ENCODE measurements around the gene TXNRD1.

Gene TXNRD1

DNA sequence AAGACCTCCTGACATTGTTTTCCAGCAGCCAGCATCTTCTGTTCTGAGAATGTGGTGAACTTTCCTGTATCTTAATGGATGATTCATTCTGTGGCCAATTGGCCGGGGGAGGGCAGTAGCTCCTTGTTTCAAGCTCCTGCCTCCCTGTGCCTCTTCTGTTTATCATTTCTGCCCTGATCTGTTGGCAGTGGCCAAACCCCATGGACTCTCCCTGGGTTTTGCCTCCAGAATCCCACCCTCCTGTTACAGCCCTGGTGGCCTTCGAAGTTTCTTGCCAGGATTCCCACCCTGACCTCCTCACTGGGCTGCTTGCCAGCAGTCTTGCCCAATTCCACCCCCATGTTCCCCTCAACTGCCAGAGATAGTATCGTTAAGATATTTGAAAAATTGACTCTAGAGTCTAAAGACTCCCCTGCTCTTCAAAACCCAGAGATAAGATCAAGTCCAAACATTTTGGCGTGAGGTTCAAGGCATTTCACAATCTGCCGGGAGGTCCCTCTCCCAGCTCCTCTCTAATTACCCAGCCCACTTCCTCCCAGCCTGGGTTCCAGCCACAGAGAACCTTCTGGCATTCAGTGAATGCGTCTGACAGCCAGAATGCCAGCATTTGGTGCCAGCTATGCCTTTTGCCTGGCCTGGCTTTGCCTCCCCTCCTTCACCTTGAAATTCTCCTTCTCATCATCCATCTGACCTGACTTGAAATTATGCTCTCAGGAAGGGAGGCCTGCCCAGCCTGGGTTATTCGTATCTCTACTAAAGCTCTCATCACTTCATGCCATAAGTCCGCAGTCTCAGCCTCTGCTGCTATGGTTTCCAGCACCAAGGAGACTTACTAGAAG, 37.7 kb upstream of the TXNRD1 start:
- WGBS, 2 experiments (ENCODE audit: insufficient coverage in 2 of 2): 85 to 91% methylated on average over 3 of the region's 8 CpGs
- Histone ChIP-seq H3K4me1 (ENCODE audit: control insufficient read depth, insufficient read depth, low read length, poor library complexity, severe bottlenecking) (peaks cover 15% of the 10 kb centered on the region), H3K4me3 (ENCODE audit: extremely low read depth, insufficient read depth, low read length, poor library complexity, severe bottlenecking) (no peak overlapping the region), H3K27ac (ENCODE audit: low read depth, low read length, severe bottlenecking) (peak overlapping the region; percentile 7), H3K9me3 (ENCODE audit: control insufficient read depth, low read length) (no peaks in the 10 kb centered on the region), H3K36me3 (ENCODE audit: control insufficient read depth, insufficient read depth, low read length) (no peaks in the 10 kb centered on the region)

DNA sequence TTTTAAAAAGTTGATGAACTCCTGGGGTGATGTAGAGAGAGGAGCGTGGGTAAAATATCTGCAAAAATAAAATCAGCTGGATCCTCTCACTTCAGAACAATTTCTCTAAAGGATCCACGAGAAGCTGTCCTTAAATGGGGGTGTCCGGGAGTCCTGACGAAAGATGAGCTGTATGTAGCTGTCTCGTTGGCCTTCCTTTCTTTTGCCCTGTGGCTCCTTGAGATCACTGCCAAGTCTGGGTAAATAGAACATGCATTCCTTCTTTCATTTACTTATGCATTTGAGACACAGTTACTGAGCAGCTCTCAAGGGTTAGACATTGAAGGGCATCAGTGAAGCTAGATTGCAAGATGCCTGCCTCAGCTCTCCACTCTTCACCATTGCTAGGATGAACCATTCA, 35.2 kb upstream of the TXNRD1 start:
- Histone ChIP-seq H3K27ac (ENCODE audit: low read depth, low read length, severe bottlenecking) (no peak overlapping the region), H3K4me1 (ENCODE audit: control insufficient read depth, insufficient read depth, low read length, poor library complexity, severe bottlenecking) (peaks cover 15% of the 10 kb centered on the region), H3K4me3 (ENCODE audit: extremely low read depth, insufficient read depth, low read length, poor library complexity, severe bottlenecking) (no peak overlapping the region), H3K36me3 (ENCODE audit: control insufficient read depth, insufficient read depth, low read length) (no peaks in the 10 kb centered on the region), H3K9me3 (ENCODE audit: control insufficient read depth, low read length) (peaks cover 17% of the 10 kb centered on the region)
- WGBS, 2 experiments (ENCODE audit: insufficient coverage in 2 of 2): 79 to 82% methylated on average over 4 of the region's 5 CpGs

DNA sequence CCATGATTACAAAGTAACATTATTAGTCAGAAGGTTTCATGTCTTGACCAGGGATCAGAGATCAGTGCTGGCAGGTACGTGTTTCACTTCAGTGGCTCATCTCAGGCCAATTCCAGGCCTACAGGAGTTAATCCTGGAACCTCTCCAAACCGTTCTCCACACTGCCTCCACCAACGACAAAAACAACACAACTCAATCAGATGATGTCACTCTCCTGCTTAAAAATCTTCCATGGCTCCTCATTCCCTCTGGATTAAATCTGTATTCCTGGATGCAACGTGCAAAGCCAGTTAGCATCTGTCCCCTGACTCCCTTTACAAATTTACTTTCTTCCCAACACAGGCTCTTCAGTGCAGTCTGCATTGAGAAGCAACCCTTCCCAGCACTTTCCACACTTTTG, 34.3 kb upstream of the TXNRD1 start:
- WGBS, 2 experiments (ENCODE audit: insufficient coverage in 2 of 2): 81 to 82% methylated on average over 3 to 4 of the region's 4 CpGs

DNA sequence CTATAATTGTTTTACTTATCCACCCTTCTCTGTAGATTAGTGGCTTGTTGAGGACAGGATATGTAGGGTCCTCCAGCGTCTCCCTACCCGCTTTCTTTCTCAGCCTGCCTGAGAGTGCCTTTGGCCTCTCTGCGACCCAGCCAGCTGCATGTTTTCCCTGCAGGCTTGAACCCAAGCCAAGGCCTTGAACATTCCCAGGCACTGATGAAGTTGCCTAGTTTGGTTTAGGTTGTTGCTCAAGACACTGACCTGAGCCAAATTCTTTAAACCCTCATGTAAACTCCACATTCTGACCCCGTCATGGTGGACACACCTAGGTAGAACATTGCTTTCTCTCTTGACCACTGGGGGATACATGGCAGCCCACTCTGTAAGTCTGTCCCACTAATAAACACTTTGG, 33.4 kb upstream of the TXNRD1 start:
- WGBS, 2 experiments (ENCODE audit: insufficient coverage in 2 of 2): 93 to 97% methylated on average over 3 of the region's 4 CpGs
- H3K9me3 ChIP-seq (ENCODE audit: control insufficient read depth, low read length): peaks cover 17% of the 10 kb centered on the region
- peaks cover 13% of the 10 kb centered on the region for H3K4me1 ChIP-seq (ENCODE audit: control insufficient read depth, insufficient read depth, low read length, poor library complexity, severe bottlenecking)
- H3K36me3 ChIP-seq (ENCODE audit: control insufficient read depth, insufficient read depth, low read length): no peaks in the 10 kb centered on the region
- no peak overlapping the region for H3K4me3 ChIP-seq (ENCODE audit: extremely low read depth, insufficient read depth, low read length, poor library complexity, severe bottlenecking)
- no peak overlapping the region for H3K27ac ChIP-seq (ENCODE audit: low read depth, low read length, severe bottlenecking)

More for the DNA sequence above, 34.3 kb upstream of the TXNRD1 start:
- Histone ChIP-seq H3K4me1 (ENCODE audit: control insufficient read depth, insufficient read depth, low read length, poor library complexity, severe bottlenecking) (peaks cover 15% of the 10 kb centered on the region), H3K36me3 (ENCODE audit: control insufficient read depth, insufficient read depth, low read length) (no peaks in the 10 kb centered on the region), H3K4me3 (ENCODE audit: extremely low read depth, insufficient read depth, low read length, poor library complexity, severe bottlenecking) (no peak overlapping the region), H3K27ac (ENCODE audit: low read depth, low read length, severe bottlenecking) (no peak overlapping the region), H3K9me3 (ENCODE audit: control insufficient read depth, low read length) (peaks cover 17% of the 10 kb centered on the region)

DNA sequence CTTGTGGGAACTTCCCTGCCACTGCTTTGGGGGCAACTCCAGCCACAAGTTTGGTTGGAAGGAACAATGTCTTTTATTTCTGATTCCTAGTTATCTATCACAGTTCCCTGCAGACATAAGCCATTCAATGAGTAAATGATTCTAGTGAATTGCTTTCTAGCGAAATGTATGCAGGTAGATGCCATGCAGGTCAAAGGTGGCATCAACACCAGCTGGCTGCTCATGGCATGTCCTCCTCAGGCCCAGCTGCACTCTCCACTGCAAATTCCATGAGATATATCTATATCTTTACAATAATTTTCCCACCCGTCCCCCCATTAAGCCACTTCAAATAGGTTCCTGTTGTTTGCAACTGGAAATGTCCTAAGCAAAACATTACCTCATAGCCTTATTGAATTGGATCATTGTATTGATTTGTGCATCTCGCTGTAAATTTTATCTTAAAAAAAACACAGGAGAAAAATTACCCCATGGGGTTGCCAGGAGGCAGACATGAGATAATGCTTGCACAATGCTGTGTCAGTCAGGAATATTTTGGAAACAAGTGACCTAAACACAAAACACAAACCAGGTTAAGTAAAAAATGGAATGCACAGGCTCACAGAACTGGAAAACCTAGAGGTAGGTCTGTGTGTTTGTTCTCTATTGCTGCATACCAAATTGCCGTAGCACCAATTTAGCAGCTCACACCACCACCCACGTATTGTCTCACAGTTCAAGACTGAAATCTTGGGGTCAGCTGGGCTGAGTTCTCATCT, 32.8 kb upstream of the TXNRD1 start:
- Histone ChIP-seq H3K9me3 (ENCODE audit: control insufficient read depth, low read length) (peaks cover 17% of the 10 kb centered on the region), H3K4me1 (ENCODE audit: control insufficient read depth, insufficient read depth, low read length, poor library complexity, severe bottlenecking) (peaks cover 9% of the 10 kb centered on the region), H3K36me3 (ENCODE audit: control insufficient read depth, insufficient read depth, low read length) (no peaks in the 10 kb centered on the region), H3K4me3 (ENCODE audit: extremely low read depth, insufficient read depth, low read length, poor library complexity, severe bottlenecking) (no peak overlapping the region), H3K27ac (ENCODE audit: low read depth, low read length, severe bottlenecking) (no peak overlapping the region)
- 71 to 96% methylated on average over 2 to 3 of the region's 5 CpGs for WGBS, 2 experiments (ENCODE audit: insufficient coverage in 2 of 2)

DNA sequence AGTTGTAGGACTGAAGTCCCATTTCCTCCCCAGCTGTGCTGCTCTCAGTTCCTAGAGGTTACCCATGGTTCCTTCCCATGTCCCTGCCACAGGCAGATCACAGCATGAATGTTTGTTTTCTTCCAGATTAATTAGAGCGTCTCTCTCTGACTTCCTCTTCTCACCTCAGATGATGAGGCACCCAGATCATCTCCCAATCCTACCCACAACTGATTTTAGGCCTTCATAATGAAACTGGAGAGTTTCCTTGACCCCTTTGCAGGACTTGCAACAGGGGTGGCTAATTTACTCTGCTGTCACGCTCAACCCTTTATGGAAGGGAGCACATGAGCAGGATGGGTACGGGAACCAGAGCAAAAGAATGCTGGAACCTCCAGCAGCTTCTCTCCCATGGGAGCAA, 32.1 kb upstream of the TXNRD1 start:
- 91 to 93% methylated on average over 2 to 3 of the region's 3 CpGs for WGBS, 2 experiments (ENCODE audit: insufficient coverage in 2 of 2)
- H3K27ac ChIP-seq (ENCODE audit: low read depth, low read length, severe bottlenecking): no peak overlapping the region
- no peak overlapping the region for H3K4me3 ChIP-seq (ENCODE audit: extremely low read depth, insufficient read depth, low read length, poor library complexity, severe bottlenecking)
- H3K36me3 ChIP-seq (ENCODE audit: control insufficient read depth, insufficient read depth, low read length): no peaks in the 10 kb centered on the region
- H3K4me1 ChIP-seq (ENCODE audit: control insufficient read depth, insufficient read depth, low read length, poor library complexity, severe bottlenecking): peaks cover 2% of the 10 kb centered on the region
- peaks cover 17% of the 10 kb centered on the region for H3K9me3 ChIP-seq (ENCODE audit: control insufficient read depth, low read length)

DNA sequence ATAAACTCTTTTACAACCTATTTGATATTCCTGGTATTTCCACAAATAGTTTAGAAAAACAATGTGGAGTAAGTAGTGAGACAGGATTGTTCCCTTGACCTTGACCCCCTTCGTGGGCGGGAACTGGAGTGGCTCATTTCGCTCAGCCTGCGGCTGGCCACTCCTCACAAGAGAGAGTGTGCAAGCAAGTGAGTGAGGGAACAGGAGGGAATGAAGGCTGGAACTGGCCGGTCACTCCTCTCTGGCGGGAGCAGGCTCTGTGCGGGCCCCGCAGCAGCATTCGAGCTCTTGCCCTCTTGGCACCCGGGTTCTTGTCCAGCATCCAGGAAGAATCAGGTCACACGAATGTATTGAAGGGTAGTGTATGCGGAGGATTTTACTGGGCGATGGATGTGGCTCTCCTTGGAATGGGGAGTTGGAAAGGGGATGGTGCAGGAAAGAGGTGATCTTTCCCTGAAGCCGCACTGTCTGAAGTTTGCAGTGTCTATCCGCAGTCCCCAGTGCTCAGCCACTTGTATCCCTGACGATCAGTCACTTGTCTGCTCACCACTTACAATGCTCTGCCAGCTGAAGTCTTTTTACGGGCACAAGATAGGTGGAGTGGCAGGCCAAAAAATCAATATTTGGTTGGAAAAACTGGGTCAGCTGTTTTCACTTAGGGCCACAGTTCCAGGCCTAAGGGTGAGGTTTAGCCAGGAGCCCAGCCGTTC, 28.0 kb upstream of the TXNRD1 start:
- Histone ChIP-seq H3K27ac (ENCODE audit: low read depth, low read length, severe bottlenecking) (no peak overlapping the region), H3K9me3 (ENCODE audit: control insufficient read depth, low read length) (peaks cover 17% of the 10 kb centered on the region), H3K4me3 (ENCODE audit: extremely low read depth, insufficient read depth, low read length, poor library complexity, severe bottlenecking) (no peak overlapping the region), H3K4me1 (ENCODE audit: control insufficient read depth, insufficient read depth, low read length, poor library complexity, severe bottlenecking) (no peaks in the 10 kb centered on the region), H3K36me3 (ENCODE audit: control insufficient read depth, insufficient read depth, low read length) (no peaks in the 10 kb centered on the region)
- WGBS, 2 experiments (ENCODE audit: insufficient coverage in 2 of 2): 89% methylated on average over 12 to 16 of the region's 18 CpGs

DNA sequence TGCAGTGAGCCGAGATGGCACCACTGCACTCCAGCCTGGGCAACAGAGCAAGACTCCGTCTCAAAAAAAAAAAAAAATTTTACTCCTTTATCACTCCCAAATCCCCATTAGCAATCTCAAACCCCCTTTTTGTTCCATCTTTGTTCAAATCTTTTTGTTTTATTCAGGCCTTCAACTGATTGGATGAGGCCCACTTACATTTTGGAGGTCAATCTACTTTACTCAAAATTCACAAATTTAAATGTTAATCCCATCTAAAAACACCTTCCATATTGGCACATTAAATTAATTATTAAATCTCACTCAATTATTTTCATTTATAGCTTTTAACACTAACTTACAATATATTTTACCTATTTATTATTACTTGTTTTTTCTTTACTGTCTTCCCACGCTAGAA, 27.0 kb upstream of the TXNRD1 start:
- Histone ChIP-seq H3K4me1 (ENCODE audit: control insufficient read depth, insufficient read depth, low read length, poor library complexity, severe bottlenecking) (no peaks in the 10 kb centered on the region), H3K4me3 (ENCODE audit: extremely low read depth, insufficient read depth, low read length, poor library complexity, severe bottlenecking) (no peak overlapping the region), H3K27ac (ENCODE audit: low read depth, low read length, severe bottlenecking) (no peak overlapping the region), H3K9me3 (ENCODE audit: control insufficient read depth, low read length) (peaks cover 14% of the 10 kb centered on the region), H3K36me3 (ENCODE audit: control insufficient read depth, insufficient read depth, low read length) (no peaks in the 10 kb centered on the region)
- 95 to 96% methylated on average over 2 of the region's 3 CpGs for WGBS, 2 experiments (ENCODE audit: insufficient coverage in 2 of 2)

DNA sequence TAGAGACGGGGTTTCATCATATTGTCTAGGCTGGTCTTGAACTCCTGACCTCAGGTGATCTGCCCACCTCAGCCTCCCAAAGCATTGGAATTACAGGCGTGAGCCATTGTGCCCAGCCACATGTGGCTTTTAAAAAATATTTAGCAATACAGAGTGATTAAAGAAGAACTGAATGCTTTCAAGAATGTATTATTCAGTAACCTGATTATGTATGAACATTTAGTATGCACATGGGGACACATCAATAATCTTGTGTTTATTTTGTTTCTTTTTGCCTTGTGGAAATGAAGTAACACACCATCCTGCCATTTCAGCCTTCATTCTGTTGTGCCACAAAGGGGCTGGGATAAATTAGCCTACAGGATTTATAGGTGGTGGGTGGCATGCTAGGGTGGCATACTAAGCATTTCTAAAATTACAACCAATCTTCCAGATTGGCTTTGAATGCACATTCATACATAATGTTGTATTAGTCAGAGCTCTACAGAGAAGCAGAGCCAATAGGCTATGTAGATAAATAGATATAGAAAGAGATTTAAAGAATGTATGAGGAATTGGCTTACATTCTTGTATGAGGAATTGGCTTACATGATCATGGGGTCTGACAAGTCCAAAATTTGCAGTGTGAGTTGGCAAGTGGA, 25.5 kb upstream of the TXNRD1 start:
- Histone ChIP-seq H3K36me3 (ENCODE audit: control insufficient read depth, insufficient read depth, low read length) (no peaks in the 10 kb centered on the region), H3K4me1 (ENCODE audit: control insufficient read depth, insufficient read depth, low read length, poor library complexity, severe bottlenecking) (no peaks in the 10 kb centered on the region), H3K9me3 (ENCODE audit: control insufficient read depth, low read length) (no peaks in the 10 kb centered on the region), H3K4me3 (ENCODE audit: extremely low read depth, insufficient read depth, low read length, poor library complexity, severe bottlenecking) (no peak overlapping the region), H3K27ac (ENCODE audit: low read depth, low read length, severe bottlenecking) (no peak overlapping the region)
- WGBS, 2 experiments (ENCODE audit: insufficient coverage in 2 of 2): 80 to 86% methylated on average over 1 of the region's 2 CpGs

DNA sequence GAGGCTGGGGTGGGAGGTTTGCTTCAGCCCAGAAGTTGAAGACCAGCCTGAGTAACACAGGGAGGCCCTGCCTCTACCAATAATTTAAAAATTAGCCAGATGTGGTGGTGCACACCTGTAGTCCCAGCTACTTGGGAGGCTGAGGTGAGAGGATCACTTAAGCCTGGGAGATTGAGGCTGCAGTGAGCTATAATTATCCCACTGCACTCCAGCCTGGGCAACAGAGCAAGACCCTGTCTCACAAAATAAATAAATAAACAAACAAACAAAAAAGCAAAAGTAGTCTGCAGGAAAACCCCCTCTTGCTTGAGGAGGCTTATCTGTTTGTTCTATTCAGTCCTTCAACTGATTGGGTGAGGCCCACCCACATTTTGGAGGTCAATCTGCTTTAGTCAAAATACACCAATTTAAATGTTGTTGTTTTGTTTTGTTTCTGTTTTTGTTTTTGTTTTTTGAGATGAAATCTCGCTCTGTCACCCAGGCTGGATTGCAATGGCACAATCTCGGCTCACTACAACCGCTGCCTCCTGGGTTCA, 24.9 kb upstream of the TXNRD1 start:
- Histone ChIP-seq H3K9me3 (ENCODE audit: control insufficient read depth, low read length) (no peaks in the 10 kb centered on the region), H3K27ac (ENCODE audit: low read depth, low read length, severe bottlenecking) (no peak overlapping the region), H3K36me3 (ENCODE audit: control insufficient read depth, insufficient read depth, low read length) (no peaks in the 10 kb centered on the region), H3K4me3 (ENCODE audit: extremely low read depth, insufficient read depth, low read length, poor library complexity, severe bottlenecking) (no peak overlapping the region), H3K4me1 (ENCODE audit: control insufficient read depth, insufficient read depth, low read length, poor library complexity, severe bottlenecking) (no peaks in the 10 kb centered on the region)
- 81 to 100% methylated on average over 1 to 2 of the region's 3 CpGs for WGBS, 2 experiments (ENCODE audit: insufficient coverage in 2 of 2)

All from mesodermal cell (in vitro differentiated cells).